Measurements from ENCODE around the gene CHST9. TPM values are rescaled to one million over a fixed set of nuclear protein-coding genes. Genes with fewer than 3 reads are reported as not detected.

Gene CHST9
- total and polyA plus RNA-seq, 2 experiments from 2014 or later = 15.5 to 16.8 TPM

DNA sequence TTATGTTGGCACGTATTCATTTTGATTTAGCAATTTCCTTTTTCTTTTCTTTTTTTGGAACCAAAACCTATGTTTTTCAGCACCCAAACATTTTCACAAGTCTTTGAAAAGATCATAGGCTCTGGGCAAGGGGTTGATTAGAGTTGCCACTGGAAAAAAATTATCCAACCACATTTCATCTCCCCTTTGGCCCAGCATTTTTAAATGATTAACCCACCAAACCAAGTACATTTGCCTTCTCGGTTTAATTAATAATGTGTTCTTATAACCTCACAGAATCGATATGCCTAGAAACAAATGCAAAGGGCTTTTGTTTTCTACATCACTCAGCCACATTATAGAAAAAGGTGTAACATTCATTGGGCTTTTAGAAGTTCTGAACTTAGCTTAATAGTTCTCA, 66.1 kb downstream of the CHST9 start:
- TF ChIP-seq EZH2phosphoT487 (IDR thresholded peaks at IDR 0.05; ENCODE audit: unreplicated experiment) (no peak), ZNF114 (CRISPR knock-in tag; IDR thresholded peaks at IDR 0.05) (no peak), NANOG (IDR thresholded peaks at IDR 0.05; ENCODE audit: borderline replicate concordance) (no peak), STAT1 (IDR thresholded peaks at IDR 0.05; ENCODE audit: unreplicated experiment) (no peak), POLR2AphosphoS5 (IDR thresholded peaks at IDR 0.05; ENCODE audit: low read depth) (no peak), ZNF331 (CRISPR knock-in tag; IDR thresholded peaks at IDR 0.05; ENCODE audit: low read depth) (no peak), EZH2 (IDR thresholded peaks at IDR 0.05; ENCODE audit: low read depth, unreplicated experiment) (no peak), CREB1 (CRISPR knock-in tag; IDR thresholded peaks at IDR 0.05; ENCODE audit: low read depth) (no peak), JUNB (IDR thresholded peaks at IDR 0.05; ENCODE audit: unreplicated experiment) (no peak)
- TF ChIP-seq, protein P1, sequence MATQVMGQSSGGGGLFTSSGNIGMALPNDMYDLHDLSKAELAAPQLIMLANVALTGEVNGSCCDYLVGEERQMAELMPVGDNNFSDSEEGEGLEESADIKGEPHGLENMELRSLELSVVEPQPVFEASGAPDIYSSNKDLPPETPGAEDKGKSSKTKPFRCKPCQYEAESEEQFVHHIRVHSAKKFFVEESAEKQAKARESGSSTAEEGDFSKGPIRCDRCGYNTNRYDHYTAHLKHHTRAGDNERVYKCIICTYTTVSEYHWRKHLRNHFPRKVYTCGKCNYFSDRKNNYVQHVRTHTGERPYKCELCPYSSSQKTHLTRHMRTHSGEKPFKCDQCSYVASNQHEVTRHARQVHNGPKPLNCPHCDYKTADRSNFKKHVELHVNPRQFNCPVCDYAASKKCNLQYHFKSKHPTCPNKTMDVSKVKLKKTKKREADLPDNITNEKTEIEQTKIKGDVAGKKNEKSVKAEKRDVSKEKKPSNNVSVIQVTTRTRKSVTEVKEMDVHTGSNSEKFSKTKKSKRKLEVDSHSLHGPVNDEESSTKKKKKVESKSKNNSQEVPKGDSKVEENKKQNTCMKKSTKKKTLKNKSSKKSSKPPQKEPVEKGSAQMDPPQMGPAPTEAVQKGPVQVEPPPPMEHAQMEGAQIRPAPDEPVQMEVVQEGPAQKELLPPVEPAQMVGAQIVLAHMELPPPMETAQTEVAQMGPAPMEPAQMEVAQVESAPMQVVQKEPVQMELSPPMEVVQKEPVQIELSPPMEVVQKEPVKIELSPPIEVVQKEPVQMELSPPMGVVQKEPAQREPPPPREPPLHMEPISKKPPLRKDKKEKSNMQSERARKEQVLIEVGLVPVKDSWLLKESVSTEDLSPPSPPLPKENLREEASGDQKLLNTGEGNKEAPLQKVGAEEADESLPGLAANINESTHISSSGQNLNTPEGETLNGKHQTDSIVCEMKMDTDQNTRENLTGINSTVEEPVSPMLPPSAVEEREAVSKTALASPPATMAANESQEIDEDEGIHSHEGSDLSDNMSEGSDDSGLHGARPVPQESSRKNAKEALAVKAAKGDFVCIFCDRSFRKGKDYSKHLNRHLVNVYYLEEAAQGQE (IDR thresholded peaks at IDR 0.05; ENCODE audit: unreplicated experiment) = no peak
- TF ChIP-seq, protein P2, sequence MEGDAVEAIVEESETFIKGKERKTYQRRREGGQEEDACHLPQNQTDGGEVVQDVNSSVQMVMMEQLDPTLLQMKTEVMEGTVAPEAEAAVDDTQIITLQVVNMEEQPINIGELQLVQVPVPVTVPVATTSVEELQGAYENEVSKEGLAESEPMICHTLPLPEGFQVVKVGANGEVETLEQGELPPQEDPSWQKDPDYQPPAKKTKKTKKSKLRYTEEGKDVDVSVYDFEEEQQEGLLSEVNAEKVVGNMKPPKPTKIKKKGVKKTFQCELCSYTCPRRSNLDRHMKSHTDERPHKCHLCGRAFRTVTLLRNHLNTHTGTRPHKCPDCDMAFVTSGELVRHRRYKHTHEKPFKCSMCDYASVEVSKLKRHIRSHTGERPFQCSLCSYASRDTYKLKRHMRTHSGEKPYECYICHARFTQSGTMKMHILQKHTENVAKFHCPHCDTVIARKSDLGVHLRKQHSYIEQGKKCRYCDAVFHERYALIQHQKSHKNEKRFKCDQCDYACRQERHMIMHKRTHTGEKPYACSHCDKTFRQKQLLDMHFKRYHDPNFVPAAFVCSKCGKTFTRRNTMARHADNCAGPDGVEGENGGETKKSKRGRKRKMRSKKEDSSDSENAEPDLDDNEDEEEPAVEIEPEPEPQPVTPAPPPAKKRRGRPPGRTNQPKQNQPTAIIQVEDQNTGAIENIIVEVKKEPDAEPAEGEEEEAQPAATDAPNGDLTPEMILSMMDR (conservative IDR thresholded peaks at IDR 0.05; ENCODE audit: low read depth in 2 of 2) = no peak
- TF ChIP-seq, protein P3, sequence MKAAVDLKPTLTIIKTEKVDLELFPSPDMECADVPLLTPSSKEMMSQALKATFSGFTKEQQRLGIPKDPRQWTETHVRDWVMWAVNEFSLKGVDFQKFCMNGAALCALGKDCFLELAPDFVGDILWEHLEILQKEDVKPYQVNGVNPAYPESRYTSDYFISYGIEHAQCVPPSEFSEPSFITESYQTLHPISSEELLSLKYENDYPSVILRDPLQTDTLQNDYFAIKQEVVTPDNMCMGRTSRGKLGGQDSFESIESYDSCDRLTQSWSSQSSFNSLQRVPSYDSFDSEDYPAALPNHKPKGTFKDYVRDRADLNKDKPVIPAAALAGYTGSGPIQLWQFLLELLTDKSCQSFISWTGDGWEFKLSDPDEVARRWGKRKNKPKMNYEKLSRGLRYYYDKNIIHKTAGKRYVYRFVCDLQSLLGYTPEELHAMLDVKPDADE (IDR thresholded peaks at IDR 0.05) = no peak
- TF ChIP-seq, protein P4, sequence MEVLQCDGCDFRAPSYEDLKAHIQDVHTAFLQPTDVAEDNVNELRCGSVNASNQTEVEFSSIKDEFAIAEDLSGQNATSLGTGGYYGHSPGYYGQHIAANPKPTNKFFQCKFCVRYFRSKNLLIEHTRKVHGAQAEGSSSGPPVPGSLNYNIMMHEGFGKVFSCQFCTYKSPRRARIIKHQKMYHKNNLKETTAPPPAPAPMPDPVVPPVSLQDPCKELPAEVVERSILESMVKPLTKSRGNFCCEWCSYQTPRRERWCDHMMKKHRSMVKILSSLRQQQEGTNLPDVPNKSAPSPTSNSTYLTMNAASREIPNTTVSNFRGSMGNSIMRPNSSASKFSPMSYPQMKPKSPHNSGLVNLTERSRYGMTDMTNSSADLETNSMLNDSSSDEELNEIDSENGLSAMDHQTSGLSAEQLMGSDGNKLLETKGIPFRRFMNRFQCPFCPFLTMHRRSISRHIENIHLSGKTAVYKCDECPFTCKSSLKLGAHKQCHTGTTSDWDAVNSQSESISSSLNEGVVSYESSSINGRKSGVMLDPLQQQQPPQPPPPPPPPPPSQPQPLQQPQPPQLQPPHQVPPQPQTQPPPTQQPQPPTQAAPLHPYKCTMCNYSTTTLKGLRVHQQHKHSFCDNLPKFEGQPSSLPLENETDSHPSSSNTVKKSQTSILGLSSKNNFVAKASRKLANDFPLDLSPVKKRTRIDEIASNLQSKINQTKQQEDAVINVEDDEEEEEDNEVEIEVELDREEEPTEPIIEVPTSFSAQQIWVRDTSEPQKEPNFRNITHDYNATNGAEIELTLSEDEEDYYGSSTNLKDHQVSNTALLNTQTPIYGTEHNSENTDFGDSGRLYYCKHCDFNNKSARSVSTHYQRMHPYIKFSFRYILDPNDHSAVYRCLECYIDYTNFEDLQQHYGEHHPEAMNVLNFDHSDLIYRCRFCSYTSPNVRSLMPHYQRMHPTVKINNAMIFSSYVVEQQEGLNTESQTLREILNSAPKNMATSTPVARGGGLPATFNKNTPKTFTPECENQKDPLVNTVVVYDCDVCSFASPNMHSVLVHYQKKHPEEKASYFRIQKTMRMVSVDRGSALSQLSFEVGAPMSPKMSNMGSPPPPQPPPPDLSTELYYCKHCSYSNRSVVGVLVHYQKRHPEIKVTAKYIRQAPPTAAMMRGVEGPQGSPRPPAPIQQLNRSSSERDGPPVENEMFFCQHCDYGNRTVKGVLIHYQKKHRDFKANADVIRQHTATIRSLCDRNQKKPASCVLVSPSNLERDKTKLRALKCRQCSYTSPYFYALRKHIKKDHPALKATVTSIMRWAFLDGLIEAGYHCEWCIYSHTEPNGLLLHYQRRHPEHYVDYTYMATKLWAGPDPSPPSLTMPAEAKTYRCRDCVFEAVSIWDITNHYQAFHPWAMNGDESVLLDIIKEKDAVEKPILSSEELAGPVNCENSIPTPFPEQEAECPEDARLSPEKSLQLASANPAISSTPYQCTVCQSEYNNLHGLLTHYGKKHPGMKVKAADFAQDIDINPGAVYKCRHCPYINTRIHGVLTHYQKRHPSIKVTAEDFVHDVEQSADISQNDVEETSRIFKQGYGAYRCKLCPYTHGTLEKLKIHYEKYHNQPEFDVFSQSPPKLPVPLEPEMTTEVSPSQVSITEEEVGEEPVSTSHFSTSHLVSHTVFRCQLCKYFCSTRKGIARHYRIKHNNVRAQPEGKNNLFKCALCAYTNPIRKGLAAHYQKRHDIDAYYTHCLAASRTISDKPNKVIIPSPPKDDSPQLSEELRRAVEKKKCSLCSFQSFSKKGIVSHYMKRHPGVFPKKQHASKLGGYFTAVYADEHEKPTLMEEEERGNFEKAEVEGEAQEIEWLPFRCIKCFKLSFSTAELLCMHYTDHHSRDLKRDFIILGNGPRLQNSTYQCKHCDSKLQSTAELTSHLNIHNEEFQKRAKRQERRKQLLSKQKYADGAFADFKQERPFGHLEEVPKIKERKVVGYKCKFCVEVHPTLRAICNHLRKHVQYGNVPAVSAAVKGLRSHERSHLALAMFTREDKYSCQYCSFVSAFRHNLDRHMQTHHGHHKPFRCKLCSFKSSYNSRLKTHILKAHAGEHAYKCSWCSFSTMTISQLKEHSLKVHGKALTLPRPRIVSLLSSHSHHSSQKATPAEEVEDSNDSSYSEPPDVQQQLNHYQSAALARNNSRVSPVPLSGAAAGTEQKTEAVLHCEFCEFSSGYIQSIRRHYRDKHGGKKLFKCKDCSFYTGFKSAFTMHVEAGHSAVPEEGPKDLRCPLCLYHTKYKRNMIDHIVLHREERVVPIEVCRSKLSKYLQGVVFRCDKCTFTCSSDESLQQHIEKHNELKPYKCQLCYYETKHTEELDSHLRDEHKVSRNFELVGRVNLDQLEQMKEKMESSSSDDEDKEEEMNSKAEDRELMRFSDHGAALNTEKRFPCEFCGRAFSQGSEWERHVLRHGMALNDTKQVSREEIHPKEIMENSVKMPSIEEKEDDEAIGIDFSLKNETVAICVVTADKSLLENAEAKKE (CRISPR knock-in tag; IDR thresholded peaks at IDR 0.05) = no peak
- Mint-ChIP-seq H3K36me3 (ENCODE audit: low read depth) (peaks cover under 1% of the 10 kb centered on the region; the same call in 1 of the 3 replicates), H3K27me3 (ENCODE audit: insufficient read depth, low read depth, poor library complexity) (no peaks in the 10 kb centered on the region), H3K27ac (no peak overlapping the region), H3K4me1 (peaks cover 13% of the 10 kb centered on the region), H3K9me3 (no peaks in the 10 kb centered on the region; the same call in 2 of the 3 replicates), H3K4me3 (no peak overlapping the region)
- DNase-seq (ENCODE audit: low spot score) (no peak), ATAC-seq (no peak)
- Histone ChIP-seq H3F3A (replicated peaks; ENCODE audit: low read depth) (no peaks in the 10 kb centered on the region), H3K4me1 (ENCODE audit: insufficient read depth) (peaks cover 12% of the 10 kb centered on the region), H3K4me3 (no peak overlapping the region), H3K27ac (ENCODE audit: low read depth) (no peak overlapping the region), H3K9me2 (ENCODE audit: insufficient read depth) (no peaks in the 10 kb centered on the region), H3K4me2 (no peak overlapping the region), H3K79me2 (replicated peaks; ENCODE audit: insufficient read depth) (no peaks in the 10 kb centered on the region), H3K27me3 (ENCODE audit: insufficient read depth) (no peaks in the 10 kb centered on the region), H4K20me1 (replicated peaks; ENCODE audit: insufficient read depth) (no peaks in the 10 kb centered on the region), H2AFZ (no peak overlapping the region), H3K36me3 (ENCODE audit: insufficient read depth) (no peaks in the 10 kb centered on the region)
